Umbilical cord (tissue), 2 donors: ENCODE data around the gene NHERF1. TPM values are rescaled to one million over a fixed set of nuclear protein-coding genes. Genes with fewer than 3 reads are reported as not detected.

Source experiments
- DNase-seq: peaks from one replicate; pipeline ENCODE4 v3.0.0-alpha.2; 2015; ENCODE audit warnings: low spot score
- total RNA-seq: library from RNA; depleted of rRNA; stranded (reverse); fragments of >200 nt; gene quantifications from one replicate; pipeline ENCODE4 v1.2.3, GENCODE V29; 2014; ENCODE audit warnings: low replicate concordance; ENCODE audit not compliant: insufficient read depth

Gene NHERF1
- total RNA-seq, 1 donor from 2014 or later, result 12.5 TPM

DNA sequence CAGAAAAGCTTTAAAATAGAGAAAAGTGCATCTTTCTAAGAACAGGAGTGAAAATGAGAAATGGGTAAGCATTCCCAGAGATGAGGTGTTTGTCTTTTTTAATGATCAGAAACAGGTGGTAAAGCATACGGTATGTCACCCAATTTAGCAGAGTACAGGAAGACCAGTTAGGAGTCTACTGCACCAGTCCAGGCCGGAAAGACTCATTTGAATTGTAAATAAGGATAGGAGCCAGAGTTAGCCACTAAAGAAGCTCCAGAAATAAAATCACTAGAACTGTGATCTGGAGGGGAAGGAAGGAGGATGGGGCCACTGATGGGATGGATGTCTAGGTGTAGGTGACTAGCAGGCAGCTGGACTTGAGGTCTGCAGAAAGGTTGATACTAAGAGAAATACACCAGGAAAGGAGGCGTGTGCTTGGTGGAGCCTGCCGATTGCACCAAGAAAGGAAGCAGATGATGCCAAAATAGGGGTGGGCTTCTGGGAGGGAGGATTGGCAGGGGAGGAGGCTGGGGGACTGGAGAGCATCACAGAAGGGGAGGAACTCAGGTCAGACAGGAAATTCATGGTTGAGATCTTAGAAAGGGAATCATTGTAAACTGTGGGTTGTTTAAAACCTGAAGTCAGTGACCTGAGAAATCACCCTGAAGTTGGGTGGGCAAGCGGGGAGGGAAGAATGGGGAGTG, 35.8 kb downstream of the NHERF1 start:
- no peak for DNase-seq

DNA sequence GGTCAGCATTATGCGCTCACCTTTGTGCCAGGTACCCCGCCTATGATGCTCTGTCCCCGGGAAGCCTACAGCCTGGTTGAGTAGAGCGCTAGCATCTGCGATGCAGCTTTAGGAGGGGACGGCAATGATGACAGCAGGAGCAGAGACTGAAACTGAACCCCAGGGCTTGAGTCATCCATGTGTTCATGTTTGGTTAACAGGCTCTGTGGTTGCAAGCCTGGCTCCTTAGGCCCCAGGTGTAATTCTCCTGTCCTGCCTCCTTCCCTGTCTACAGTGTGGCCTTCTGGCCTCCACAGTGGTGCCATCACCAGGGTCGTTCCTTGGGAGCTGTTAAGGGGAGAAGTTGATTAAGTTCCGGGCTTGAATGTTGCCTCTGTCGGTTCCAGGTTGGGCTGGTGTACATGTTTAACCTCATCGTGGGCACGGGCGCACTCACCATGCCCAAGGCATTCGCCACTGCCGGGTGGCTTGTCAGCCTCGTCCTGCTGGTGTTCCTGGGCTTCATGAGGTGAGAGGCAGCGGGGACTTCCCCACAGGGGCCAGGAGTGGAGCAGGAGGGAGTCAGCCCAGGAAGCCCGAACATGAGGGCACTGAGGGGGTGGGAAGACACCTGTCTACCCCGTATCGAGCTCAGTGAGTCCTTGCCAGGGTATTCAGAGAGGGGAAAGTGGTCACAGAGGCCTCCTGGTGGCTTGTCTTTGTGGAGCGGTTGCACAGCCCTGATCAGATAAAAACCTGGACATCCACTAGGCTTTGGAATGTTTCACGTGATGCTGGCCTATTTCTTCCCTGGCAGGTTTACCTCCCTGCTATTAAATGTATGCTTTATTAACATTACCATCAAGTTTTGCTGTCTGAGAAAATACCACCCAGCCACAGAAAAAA, 36.9 kb downstream of the NHERF1 start:
- no peak for DNase-seq

DNA sequence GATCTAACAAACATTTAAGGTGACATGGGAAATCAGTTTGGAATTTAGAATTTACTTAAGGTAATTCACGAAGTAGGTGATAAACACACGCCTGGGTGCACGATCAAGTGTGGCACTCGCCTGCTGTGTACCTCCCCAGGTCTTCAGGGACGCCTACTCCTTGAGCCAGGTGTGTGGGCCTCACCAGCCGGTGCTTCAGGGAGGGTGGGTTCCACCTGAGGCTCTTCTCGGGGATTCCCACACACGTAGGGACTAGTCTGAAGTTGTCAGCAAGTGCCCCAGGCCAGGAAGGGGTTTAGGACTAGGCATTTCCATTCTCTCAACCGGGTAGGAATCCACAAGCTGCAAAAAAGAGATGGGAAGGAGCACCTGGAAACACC, 37.5 kb downstream of the NHERF1 start:
- DNase-seq, result no peak

DNA sequence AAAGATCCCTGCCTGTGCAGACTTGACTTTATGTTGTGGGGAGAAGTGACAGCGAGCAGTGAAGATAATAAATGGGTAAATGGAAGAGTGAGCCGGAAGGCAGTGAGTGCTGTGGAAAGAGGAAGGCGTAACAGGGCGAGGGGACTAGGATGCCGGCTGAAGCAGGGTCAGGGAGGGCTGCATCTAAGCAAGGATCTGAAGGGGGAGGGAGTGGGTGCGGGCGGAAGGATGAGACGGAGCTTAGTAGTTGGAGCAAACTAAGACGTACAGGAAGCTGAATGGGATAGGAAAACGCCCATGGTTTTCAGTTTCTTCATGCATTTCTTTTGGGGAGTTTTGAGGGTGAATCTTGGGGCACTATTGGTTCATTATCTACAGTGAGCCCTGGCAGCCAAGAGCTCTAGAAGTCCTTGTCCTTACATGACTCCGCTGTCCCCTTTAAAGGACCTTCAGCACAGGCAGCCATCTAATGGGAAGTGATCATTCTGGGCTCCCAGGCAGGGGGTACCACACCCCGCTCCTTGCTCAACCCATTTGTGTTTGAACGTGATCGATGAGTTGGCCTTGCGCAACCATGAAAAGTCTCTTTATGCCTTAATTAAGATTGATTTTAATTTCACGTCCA, 38.1 kb downstream of the NHERF1 start:
- DNase-seq, result peak; percentile 40

DNA sequence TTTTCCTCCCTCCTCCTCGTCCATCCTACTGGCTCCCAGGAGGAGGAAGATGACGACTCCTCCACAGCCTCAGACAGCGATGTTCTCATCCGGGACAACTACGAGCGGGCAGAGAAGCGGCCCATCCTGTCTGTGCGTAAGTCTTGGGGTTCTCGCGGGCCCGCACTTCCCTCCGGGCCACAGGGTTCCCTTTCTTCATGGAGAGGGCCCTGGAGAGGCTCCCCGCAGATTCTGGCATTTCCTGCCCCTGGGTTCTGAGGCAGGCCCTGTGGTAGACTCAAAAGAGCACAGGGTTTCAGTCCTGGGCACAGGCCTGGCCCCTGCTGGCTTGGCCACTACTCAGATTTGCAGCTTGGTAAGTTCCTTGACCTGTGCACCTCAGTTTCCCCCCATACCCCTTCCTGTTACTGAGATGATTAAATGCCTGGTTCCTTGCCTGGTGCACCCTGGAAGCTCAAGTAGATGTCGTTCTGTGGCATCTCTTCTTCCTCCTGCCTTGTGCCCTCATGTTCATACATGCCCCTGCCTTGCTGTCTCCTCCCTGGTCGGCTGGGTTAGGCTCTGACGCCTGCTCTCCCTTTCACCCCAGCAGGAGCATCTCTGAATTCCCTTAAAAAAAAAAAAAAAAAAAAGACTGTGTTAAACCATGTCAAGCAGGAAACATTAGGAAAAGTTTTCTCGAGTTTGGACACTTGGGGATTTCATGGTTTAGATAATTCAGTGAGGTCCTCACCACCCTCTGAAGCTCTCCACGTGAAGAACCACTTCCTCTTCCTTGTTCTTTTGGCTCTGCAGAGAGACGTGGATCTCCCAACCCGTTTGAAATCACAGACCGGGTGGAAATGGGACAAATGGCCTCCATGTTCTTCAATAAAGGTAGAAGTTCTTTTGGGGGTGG, 42.0 kb downstream of the NHERF1 start:
- no peak for DNase-seq

DNA sequence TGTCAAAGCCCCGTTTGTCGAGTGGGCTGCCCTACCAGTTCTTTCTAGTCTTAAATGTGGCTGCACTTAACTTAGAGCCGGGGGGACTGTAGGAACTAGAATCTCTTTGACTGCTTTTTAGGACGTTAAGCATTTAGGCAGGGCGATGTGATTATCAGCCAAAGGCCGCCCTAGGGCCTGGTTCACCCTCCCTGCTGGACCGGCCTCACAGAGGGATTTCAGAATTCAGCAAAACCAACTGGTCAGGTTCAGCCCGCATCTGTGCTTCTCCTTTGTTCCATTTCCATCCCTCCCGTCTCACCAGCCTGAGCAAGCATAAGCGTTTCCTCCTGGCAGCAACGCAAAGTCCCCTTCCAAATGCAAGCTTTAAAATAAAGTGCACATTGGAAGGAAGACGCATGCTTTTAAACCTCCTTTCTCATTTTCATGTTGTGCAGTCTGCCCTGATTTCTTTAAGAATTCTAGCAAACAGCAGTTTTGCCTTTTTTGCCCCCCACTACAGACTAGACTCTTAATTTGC, 44.2 kb downstream of the NHERF1 start:
- DNase-seq, result no peak

DNA sequence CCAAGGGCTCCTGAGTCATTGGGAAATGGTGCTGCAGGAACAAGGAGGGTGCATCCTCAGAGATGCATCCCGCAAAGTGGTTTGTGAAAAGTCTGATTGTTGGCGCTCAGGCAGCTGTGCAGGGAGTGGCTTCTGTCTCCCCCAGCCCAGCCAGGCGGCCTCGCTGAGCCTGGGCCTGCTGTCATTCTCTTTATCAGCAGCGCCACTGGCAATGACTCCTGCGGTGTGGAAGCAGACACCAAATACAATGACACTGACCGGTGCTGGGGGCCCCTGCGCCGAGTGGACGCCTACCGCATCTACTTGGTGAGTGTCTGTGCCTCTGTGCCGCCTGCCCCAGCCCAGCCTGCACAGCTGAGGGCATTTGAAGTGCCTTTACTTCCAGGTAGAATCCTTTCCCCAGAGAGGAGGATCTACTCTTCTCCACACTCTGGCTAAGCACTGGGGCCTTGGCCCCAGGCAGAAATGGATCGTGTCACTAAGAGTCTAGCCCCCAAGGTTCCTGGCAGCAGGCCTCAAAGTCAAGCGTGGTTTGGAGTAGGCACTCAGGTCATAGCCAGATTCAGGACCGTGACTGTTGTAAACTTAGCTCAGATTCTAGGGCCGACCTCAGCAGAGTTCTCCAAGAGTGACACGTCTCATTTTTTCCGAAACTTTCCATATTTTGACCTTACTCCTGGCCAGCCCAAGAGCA, 47.0 kb downstream of the NHERF1 start:
- no peak for DNase-seq

DNA sequence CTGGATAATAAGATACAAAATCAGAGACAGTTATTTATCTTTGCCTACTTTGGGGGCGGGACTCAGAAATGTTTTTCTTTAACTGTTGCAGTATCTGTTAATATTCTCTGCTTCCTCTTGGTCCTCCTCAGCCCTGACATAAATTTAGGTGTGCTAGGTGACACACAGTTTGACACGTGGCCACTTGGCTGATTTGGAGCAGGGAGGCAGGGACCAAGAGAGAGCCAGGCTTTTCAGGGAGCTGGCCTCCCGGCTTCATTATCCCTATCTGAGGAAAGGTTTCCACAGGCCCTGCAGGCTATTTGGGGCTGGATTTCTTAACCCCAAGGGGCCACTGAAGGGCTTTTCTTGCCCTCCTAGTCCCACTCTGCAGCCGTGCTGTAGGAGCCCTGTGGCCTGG, 47.8 kb downstream of the NHERF1 start:
- DNase-seq, result no peak

DNA sequence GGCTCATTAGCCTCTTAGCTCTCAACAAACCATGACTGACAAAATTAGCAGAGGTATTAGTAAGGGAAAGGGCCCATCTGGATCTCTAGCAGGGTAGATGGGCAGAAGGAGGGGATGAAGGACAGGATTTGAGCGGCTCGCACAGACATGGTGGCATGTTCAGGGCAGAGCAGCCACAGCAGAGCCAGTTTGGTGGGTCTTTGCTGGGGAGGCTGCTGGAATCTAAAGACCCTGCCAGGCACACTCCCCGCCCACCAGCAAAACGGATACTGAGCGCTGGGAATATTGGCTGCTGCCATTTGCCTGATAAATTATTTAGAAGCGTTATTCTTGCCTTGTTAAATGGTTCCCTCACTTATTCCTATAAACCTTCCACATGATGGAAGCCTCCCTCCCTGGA, 48.4 kb downstream of the NHERF1 start:
- DNase-seq, result no peak

DNA sequence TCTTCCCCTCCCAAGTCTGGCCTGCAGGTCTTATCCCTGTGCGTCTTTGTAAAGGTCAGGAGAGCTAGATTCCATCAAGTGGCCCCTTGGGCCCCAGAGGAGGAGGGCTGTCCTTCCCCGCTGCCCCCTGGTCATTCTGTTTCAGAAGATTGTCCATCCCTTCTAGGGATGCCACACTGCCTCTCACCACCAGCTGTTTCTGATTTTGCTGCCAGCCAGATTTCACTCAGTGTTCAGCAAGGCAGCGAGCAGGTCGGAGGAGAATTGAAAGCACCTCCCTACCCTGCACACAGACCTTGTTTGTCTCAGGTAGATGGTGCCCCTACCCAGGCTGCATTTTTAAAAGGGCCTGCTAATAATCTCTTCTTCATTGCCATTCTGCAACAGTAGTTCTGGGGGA, 49.4 kb downstream of the NHERF1 start:
- DNase-seq, result no peak

DNA sequence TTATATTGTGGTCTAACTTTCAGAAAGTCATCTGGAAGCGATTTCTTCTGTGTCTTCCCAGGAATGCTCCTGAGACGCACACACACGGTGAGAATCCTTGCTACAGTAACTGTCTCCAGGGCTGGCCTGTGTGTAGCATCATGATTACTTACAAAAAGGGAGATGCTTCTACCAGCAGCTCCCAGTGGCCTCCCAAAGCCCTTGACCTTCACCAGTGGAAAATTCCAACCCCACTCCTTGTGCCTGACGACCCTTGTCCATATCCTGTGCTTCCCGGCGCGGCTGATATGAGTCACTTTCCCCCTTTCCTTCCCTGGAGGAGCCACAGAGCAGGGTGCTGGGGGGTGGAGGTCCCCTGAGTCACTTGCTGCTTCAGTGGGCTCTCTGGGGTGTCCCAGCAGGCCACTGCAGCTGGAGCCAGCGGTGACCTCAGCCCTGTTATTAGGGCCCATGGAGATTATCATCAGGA, 49.8 kb downstream of the NHERF1 start:
- DNase-seq, result no peak

DNA sequence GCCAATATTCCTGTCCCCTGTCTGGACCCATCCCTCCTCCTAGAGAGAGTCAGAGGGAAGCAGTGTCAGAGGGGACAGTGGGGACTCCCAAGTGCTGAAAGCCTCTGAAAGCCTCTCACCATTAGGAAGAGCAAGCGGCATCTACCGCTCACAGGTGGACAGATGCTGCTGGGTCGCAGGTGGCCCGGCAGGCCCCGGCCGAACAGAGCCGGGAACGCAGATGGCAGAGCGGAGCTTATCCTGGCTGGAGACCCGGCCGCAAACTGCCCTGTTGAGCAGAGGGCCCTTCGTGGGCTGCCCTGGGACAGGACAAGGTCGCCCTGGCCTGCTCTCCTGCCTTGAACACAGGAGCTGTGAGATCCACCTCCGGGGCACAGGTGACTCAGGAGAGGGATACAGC, 50.7 kb downstream of the NHERF1 start:
- DNase-seq, result no peak

DNA sequence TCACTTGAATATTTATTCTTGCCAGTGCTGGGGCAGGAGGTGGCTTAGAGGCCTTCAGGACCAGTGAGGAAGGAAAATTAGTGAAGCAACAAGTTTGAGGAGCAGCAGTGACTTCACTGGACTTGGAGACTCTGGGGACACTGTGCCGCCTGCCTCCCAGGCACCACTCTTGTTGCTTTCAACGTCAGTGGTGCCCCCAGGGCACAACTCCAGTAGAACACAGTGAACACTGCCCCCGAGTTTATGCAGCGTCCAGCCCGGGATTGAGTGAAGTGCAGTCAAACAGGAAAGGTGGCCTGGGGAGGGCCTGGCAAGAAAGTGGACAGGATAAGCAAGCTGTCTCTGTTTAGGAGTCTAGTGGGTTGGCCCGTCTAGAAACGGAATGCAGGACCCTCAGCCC, 52.1 kb downstream of the NHERF1 start:
- no peak for DNase-seq

DNA sequence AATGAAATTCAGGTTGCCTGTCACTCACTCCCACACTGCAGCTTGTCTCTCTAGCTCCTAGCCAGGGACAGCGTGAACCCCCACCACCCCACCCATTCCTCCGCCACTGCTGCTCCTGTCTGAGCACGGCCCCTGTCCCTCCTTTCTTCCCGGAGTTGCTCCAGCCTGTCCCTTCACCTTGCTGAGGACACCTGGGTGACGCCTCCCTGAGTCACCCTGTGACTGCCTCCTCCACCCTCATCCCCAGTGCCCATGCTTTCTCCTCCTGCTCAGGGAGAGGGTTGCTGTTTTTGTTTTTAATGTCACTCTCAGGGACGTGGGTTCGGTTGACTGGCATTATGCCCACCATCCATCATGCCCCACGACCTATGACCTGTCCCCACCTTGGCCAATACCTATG, 53.5 kb downstream of the NHERF1 start:
- DNase-seq, result no peak

DNA sequence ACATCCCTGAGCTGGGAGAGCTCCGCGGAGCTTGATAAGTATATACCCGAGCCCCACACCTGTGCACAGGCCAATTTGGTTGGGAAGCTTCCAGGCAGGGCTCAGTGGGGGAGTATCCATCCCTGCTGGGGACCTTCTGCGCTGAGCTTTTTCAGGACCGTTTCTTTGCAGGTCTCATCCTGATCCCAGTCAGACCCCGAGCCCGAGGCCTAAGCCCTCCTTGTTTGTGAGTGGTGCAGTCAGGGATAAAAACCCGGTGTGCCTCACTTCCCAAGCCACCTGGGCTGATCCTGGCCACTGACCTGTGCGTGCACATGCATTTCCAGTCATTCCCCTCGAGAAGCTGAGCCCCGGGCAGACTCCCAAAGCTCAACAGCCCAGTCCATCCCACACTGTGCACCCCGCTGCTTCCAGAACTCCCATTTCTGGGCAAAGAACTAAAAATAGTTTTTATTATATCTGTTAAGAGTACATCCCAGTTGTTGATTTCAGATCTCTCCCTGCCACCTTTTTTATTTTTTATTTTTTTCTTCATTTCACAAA, 55.0 kb downstream of the NHERF1 start:
- no peak for DNase-seq

DNA sequence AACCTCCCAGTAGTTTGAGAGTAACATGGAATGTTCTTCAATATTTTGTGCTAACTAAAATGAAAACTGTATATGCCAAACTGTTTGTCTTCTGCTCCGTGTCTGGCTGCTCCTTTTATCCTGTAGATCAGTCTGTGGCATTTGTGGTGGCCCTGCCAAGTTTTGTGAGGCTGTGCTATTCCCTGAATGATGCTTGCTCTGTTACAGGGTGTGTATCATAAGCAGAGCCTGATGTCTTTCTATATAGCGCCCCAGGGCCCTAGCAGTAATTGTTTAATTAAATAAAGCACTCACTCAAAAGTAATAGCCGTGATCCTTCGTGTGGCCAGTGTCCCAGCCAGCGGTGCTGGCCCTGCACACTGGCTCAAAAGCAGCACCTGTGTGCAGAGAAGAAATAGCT, 55.5 kb downstream of the NHERF1 start:
- no peak for DNase-seq

DNA sequence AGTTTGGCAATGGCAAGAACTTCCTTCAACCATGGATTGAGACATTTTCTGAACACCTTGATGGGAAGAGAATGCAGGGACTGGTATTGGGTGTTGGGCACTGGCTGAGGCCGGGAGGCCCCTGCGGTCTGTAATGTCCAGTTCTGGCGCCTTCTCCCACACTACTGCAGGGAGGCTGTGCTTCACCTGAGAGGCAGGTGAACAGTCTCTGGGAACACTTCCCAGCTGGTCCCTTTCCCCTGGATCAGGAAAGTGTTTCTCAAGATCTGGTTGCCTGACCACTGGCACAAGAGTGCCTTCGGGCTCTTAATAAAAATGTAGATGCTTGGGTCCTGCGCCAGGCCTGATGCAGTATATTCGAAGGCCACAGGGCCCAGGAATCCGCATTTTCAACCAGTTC, 56.3 kb downstream of the NHERF1 start:
- no peak for DNase-seq

DNA sequence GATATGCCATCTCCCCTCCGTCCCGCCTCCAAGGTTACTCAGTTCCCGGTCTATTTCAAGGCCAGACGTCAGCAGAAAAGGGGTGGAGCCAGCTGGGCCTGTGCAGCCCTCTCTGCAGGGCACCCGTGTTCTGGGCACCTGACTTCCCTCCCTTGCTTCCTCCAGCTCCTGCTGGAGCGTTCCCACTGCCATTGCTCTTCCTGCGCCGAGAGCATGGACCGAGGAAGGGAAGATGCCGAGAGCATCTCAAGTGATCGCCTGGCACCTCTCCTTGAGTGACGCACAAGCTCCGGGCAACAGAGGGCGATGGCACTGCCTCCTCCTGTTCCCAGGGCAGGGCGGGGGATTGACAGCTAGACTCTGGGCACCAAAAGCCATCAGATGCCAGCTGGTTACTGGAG, 57.2 kb downstream of the NHERF1 start:
- no peak for DNase-seq

DNA sequence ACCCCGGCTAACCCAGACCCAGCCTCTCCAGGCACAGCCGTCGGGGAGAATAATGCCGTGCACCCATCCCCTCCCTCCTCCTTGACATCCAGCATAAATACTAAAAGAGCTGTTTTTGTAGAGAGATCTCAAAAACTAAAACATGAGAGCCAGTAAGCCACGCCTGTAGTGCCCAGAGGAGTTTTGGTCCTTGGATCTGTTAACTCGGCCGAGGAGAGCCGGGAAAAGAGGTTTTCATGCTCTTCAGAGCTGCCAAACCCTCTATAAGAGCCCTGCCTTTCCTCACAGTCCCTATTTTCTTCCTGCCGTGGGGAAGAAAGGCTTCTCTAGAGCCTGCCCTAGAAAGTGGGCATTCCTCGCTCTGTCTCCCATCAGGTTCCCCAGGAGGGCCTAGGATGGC, 57.9 kb downstream of the NHERF1 start:
- DNase-seq, result no peak

DNA sequence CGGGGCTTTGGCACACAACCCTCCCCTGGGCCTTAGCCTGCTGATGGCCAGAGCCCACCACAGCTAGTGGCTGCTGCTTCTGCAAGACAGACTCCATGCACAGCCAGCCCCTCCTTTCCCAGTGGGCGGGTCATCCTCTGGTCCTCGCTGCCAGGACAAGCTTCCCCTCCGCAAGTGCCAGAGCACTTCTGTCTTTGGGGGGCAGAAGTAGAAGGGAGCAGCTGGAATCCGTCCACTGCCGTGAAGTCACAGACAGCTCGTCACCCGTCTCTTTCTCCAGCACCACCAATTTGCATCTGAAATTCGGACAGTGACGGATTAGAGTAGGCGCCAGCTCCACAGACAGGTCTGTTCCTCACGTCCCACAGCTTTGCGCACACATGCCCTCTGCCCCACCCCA, 59.0 kb downstream of the NHERF1 start:
- DNase-seq, result no peak

DNA sequence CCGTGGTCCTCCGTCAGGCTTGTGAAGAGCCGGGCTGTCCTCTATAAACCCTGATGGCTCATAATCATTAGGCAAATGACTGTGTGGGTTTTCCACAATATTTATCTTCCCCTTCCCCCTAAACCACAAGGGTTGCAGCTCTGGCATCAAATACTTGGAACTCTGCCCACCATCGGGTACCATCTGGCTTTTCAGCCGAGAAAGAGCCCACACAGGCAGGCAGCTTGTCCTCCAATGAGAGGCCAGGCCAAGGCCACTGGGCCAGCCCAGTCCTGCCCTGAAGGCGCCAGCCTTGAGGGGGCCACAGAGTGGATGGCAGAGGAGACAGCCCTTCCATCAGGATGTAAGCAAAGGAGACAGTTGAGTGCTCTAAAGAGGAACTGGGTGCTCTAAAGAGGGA, 59.5 kb downstream of the NHERF1 start:
- no peak for DNase-seq
